HG03039 (cell line): ENCODE measurements around the gene SPRR3.

Experiments
- ATAC-seq: cut with Tn5 transposase; IDR thresholded peaks from one replicate; pipeline ENCODE4 v1.9.1; 2021; ENCODE audit warnings: mild to moderate bottlenecking, moderate library complexity; ENCODE audit not compliant: unreplicated experiment

SPRR3 gene

GRCh38 chr1:153049211-153049610, 47.7 kb downstream of the SPRR3 start:
- ATAC-seq: no peak
